ENCODE results near the gene FRMD4A.

The FRMD4A gene

DNA sequence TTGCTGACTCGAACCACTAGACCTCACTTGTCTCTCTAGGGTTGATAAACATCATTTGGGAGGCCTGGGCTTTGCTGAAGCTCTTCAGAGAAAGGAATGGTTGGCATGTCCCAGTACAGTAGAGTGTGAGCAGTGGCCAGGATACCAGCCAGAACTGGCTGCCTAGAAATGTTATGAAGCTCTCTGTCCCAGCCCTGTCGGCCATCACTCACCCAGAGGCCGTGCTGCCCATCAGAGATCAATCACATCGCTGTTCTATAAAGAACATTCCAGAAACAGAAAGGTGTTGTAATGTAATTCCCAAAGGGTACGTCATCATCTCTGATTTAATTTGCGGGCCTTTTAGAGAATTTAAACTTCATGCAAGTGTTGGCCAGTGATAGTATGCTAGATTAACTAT is 632.5 kb downstream of the FRMD4A start:
- DNase-seq (ENCODE audit: low read depth): no peak

DNA sequence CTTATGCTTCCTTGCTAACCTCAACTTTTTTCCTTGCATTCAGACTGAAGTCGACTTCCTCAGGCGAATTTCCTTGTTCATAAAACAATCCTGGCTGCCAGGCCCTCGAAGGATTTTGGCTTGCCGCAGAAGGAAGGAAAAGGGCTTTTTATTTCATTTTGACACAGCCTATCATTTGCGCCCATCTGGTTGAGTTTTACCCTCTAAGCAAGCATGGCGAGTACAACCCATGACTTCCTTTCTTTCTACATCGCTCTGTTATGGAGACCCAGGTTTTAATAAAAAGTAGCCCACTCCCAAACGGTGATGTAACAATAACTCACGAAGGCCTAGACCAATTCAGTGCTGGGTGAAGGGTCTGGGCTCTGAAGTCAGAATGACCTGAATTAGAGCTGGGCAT is 634.7 kb downstream of the FRMD4A start:
- no peak for DNase-seq (ENCODE audit: low read depth)

DNA sequence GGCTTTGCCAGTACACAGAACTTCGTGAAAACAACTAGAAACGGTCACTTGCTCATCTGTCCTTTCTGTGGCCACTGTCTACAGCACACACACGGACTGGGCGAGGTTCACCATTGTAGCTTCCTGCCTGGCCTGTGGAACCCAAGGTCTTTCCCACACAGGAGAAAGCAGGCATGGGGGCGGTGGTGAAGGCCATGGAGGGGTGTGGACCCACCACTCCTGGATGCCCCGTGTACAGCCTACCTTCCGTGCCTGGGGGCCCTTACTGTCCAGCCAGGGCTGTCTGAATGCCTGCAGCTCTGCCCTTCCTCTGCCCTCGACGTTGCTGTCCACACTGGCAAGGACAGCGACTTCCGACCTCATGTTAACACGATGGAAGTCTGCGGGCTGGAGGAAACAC is 635.1 kb downstream of the FRMD4A start:
- no peak for DNase-seq (ENCODE audit: low read depth)

DNA sequence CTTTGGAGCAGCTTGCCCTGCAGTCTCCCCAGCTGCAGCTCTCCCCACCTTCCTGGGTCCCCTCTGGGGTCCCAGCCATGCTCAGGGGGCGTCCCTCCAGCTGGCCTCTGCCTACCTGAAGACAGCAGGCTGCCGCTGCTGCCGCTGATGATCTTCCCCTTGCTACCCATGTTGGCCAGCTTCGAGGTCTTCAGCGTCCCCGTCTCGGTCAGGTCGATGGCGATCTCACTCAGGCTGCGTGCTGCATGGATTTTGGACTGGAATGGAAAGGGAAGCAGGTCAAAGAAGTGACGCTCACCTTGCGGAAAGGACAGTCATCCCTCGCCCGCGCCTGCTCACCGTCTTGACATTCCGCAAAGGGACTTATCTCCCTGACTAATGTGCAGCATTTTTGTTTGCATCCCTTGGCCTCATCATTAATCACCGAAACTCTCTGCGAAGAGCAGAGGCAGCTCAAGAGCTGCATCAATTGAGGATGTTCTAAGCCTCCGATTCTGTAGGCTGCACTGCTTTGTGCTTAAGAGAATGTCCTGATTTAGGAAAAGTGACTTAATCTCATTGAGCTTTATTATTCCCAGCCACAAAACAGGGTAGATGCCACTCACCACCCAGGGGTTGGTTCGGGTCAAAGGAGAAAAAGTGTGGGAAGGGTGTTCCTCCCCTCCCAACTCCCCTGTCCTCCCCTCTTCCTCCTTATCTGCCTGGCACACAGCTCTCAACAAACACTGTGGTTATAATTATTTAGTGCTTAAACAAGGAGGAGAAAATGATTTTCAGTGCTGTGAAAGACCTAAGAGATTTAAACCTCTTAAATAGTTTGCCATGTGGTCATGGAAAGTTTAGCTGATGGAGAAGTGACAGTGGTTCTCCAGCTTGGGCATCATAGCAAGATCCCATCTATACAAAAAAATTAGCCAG is 636.7 kb downstream of the FRMD4A start:
- no peak for DNase-seq (ENCODE audit: low read depth)

DNA sequence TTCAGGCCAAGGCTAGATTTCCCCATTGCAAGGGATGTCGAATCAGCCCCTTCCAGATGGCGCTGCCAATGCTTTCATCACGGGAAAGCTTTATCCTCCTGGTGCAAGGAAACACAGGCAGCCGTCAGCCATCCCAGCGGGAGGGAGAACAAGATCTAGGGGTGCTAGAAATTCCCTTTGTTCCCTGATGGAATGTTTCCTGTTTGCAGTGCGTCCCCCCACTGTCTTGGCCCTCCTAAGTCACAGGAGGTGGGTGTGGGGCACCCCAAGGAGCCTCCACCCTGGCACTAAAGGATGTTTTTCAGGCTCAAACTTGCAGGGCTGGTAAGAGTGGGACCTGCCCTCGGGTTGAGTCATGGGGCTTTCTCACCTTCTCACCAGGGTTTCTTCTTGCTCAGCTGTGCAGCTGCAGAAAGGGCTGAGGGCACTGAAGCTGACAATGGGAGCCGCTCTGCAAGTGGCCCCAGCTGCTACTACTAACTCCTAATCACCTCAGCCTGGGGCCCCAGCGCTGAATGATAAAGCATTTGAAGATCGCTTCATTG is 640.4 kb downstream of the FRMD4A start:
- DNase-seq (ENCODE audit: low read depth): no peak

DNA sequence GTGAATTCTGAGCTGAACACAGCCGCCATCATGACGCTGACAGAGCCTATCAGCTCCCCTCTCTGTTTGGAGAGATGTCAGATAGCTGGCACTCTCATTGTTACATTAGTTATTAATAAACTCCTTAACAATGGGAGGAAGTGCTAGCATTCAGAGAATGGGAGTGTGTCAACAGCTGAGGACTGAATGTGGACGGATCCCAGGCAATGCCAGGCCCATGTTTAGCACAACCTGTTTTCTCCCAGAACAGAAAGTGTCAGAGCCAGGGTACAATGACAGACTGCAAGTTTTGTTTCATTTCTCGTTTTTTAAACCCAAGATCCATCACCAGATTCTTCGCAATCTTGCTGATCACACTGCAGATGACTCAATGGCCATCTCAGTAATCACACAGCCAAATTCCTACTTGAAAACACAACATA is 644.4 kb downstream of the FRMD4A start:
- DNase-seq (ENCODE audit: low read depth): no peak

DNA sequence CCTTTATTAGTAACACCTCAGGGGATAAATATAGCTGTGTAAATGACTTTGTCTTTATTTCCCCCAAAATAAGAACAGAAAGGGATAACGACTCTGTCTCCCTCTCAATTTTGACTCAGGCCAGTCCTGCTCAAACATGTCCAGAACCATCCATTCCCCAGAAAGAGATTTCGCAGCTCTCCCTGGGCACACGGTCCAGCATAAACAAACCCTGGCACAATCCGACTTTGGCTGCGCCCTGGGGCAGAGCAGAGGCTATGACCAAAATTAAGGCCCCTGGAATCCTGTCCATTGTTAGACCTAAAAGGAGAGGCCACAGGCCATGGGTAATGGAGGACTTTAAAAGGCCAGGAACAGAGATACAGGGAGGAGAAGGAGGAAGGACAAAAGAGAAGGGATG is 644.8 kb downstream of the FRMD4A start:
- no peak for DNase-seq (ENCODE audit: low read depth)

DNA sequence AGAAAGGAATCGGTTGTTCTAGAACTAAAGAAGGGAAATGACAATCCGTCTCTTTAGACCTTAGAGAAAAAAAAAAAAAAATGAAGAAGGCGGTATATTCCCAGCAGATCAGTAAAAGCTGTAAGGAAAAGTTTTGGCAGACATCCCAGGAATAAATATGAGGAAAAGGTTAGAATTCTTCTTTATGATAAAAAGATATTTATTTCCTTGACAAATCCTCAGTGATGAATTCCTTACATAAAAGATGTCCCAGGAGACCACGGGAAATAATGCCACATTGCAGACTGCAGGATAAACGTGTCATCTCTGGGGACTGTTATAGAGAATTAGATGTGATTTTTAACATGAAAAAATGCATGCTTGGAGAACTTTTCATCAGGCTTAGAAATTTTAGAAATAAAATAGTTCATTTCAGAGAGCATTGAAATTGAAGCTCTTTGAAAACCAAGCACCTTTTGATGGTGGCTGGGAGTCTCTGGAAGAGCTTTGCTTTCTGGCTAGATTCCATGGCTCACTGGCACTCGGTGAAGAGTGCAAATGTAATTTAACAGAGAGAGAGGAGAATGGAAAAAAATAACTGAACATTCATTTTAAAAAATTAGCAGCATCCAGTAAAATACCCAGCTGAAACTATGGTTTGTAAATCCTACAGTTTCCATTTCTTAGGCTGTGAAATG is 645.8 kb downstream of the FRMD4A start:
- peak; percentile 27 for DNase-seq (ENCODE audit: low read depth)

DNA sequence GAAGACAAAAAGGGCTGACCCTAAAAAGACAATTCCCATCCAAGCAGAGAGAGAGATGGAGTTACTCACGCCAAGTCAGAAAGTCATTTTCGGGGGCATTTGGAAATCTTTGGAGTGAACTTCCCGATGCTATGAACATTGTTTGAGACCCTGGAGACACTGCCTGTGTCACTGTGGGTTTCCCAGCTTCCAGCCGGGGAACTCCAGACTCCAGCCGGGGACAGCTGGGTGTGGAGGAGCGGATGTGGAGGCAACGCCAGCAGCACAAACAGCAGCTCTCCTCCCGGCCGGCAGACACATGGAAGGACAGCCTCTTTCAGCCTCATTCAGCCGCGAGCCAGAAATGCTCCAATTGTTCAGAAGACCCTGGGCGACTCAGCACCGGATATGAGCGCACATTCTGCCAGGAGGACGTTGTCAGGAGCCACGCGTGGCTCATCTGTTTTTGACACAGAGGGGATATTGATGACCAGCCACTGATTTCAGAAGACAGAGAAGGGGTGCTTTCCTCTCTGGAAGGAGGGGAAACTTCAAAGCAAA is 646.4 kb downstream of the FRMD4A start:
- DNase-seq (ENCODE audit: low read depth): peak; percentile 40

DNA sequence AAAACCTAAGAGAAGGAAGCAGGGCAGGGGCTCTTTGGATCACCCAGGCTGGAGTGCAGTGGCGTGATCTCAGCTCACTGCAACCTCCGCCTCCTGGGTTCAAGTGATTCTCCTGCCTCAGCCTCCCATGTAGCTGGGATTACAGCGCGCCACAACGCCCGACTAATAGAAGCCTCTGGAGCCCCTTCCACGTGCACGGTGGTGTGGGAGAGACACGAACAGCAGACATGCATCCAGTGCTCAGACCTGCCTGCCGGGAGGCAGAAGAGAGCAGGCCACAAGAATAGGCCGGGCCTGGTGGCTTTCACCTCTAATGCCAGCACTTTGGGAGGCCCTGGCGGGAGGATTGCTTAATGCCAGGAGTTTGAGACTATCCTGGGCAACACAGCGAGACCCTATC is 647.7 kb downstream of the FRMD4A start:
- DNase-seq (ENCODE audit: low read depth): no peak

DNA sequence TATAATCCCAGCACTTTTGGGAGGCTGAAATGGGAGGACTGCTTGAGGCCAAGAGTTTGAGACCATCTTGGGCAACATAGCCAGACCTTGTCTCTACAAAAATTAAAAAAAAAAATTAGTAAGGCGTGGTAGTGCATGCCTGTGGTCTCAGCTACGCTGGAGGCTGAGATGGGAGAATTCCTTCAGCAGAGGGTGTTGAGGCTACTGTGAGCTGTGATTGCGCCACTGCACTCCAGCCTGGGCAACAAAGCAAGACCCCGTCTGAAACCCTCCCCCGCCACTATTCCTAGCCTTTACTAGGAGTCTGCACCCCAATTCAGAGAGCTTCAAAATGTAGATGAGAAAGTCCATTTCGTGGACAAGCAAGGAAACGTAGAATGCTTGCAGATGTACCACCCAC is 648.8 kb downstream of the FRMD4A start:
- no peak for DNase-seq (ENCODE audit: low read depth)

DNA sequence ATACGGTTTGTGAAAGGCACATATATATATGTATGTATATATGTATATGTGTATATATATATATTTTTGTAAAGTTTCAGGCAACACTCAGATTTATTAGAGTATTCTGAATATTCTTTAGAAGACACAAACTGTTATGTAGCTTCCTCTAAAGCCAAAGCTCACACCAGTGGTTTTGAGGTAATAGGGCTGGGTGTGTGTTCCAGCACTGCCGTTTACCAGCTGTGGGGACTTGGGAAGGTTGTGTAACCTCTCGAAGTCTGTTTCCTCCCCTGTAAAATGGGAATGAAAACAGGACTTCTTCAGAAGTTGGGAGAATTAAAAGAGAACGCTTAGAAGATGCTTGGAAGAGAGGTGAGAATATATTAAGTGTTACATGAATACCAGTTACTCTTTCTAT is 649.2 kb downstream of the FRMD4A start:
- DNase-seq (ENCODE audit: low read depth): no peak

DNA sequence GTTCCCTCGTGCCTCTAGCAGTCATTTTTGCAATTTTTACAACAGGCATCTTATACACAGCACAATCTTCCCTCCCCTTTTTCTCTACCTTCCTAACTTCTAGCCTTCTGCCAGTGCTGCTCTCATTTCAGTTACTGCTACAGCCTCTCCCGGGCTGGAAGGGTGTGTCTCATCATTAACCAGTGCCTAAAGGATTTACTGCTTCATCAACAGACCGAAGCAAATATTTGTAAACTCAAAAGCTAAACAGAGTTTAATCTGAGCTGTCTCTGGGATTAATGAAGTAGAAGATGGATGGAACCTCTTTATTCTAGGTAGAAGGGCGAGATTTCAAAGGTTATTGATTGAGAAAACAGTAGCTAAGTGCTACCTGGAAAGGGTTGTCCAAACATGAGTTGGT is 649.6 kb downstream of the FRMD4A start:
- no peak for DNase-seq (ENCODE audit: low read depth)

DNA sequence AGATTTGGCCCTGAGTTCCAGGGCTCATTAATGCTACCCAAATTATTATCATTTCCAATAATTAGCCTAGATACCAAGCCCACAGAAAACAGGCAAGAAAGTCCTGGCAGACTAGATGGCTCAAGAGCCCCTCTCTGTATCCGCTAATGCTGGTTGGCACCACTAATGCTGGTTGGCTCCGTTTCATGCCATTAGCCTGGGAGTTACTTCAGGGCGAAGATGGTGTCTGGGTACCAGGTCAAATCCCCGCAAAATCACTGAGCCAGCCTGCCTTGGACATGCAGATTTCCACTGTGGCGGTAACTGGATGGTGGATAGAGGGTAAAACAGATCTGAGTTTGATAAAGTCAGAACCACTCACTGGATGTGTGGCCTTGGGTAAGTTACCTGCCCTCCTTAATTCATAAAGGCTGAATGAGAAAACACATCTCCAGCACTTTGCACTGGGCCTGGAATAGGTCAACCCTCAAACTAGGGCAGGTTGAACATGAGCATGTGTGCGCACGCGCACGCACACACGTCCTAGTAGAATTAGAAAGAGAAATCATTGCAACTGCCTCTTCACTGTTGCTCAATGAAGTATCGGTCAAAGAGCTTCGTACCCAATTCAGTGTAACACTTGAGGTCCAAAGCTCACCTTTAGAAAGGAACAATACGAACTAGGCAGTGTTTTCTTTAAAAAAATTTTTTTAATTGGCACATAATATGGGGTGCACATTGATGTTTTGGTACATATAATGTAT is 652.5 kb downstream of the FRMD4A start:
- DNase-seq (ENCODE audit: low read depth): no peak

DNA sequence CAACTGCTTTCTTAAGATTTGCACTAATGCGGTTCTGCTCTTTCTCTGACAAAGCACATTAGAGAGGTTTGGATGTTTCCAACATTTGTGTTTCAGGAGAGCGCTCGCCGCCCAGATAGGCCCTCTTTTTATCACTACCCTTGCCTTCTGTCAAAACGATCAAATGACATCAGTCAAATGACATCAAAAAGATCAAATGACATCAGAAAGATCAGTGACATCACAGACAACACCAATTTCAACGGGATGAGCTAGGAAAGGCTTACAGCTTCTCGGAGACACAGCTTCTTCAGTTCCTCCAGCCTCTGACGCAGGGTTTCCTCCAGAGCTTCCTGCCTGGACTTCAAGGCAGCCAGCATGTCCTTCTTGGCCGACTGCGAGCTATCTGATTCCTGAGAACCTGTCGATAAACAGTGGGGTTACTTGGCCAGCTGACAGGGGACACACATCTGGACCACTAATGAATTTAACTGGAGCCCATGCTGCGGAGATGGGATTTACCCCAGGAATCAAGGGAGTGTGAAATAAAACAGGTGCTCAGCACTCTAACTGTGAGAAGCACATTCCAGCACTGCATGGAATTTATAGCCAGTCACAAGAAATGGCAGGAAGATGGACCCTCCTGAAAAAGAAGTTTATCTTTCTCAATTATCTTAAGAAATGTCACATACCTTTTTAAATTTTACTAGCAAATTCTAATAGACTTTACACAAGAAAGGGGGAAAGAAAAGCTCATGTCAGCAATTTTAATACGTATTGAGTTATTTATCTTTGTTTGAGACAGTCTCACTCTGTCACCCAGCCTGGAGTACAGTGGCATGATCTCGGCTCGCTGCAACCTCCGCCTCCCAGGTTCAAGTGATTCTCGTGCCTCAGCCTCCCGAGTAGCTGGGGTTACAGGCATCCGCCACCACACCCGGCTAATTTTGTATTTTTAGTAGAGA is 655.8 kb downstream of the FRMD4A start:
- no peak for DNase-seq (ENCODE audit: low read depth)

DNA sequence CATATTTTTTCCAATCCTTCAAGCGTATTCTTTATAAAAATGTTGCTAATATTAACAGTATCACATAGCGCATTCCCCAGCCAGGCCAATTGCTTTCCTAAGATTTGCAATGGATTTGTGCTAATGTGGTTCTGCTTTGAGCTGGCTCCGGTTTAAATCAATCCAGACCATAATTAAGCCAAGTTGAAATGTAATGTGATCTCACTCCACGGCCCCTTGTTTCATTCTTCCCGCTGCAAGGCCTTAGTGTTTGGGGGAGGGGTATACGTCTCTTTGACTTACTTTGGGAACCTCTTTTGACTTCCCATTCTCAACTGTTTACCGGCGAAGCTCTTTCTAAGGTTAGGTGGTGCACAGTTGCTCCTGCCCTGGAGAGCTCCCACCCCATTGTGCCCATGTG is 657.6 kb downstream of the FRMD4A start:
- no peak for DNase-seq (ENCODE audit: low read depth)

DNA sequence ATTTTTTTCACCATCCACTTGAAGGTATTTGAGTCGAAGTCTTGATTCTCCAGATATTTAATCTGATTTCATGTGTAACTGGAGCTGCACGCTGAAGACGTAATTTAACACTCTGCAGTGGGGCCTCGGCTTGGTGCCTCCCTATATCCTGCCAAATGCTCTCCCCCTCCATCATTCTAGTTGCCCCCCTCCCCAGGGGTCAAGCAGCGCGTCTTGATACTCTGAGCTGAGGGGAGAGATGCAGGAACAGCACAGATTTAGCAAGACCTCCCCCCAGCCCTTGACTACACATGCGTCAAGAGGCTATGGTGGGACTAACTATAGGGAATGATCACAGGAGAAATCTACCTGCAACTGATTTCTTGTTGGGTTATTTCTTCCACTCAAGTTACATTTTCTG is 658.2 kb downstream of the FRMD4A start:
- DNase-seq (ENCODE audit: low read depth): no peak

DNA sequence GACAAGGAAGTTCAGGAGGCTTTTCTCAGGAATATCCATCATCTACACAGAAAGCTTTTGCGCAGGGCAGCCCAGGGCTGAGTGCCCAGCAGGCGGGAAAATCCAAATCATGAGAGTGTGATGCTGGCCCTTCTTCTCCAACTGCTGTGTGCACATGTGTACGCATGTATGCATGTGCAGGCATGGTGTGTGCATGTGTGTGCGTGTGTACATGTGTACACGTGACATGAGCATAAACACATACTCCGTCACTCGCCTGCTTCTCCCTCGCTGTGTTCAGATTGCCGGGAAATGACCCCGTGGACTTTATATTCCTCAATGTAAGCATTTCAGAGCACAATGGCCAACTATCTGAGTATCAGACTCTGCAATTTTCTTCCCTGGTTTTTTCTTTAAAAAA is 658.8 kb downstream of the FRMD4A start:
- DNase-seq (ENCODE audit: low read depth): no peak

DNA sequence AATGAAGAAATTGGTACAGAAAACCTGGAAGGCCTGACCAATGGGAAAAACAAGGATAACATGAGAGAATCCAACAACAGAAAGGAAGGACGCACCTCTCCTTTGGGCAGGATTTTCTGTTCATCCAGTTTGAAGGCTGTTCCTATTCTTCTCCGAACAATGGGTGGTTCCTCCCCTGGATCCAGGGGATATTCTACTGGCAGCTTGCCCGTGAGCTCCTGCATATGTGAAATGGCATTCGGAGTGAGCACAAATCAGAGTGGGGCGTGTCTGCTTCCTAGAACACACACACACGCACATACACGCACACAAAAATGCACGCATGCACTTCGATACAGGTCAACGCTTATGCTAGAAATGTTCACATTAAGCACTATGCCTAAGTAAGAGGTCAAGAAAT is 660.4 kb downstream of the FRMD4A start:
- no peak for DNase-seq (ENCODE audit: low read depth)

DNA sequence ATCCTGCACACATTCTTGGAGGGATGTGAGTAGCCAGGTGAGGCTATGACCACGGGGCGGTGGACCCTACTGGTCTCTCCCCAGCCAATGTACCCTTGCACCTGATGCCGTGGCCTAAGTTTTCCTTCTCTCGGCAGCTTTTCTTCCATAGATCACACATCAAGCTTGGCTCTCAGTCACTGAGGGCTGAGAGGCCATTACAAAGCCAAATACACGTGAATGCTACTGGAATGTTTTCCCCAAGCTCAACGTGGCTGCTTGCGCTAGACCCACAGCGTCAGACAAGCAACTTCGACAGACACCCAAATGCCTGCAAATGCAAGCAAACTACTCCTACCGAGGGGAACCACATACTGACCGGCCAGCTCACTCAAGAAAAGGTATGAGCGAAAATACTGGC is 660.8 kb downstream of the FRMD4A start:
- DNase-seq (ENCODE audit: low read depth): no peak

DNA sequence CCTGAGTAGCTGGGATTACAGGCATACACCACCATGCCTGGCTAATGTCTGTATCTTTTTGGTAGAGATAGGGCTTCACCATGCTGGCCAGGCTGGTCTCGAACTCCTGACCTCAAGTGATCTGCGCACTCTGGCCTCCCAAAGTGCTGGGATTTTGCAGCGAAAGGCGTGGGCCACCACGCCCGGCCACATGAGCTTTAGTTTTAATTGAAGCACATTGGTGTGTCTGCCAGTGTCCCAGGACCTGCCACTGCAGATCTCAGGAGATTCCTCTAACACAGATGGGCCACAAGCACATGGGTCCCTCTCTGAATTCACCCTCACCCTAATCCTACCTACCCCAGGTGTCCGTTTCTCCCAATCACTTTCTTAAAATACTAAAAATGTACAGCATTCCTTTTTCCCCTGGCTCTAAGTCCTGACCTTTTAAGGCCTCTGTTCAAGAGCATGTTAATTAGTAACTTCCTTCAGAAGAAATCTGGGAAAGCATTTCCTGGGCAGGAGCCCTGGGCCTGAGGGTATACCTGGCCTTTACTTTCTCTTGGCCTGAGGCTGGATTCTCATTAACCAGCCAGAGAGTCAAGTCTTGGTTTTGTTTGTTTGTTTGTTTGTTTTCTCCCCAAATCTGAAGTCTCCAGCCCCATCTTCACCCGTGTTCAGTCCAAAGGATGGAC is 661.4 kb downstream of the FRMD4A start:
- no peak for DNase-seq (ENCODE audit: low read depth)

Measured in stromal cell of bone marrow (primary cell).